Middle frontal gyrus (tissue), 1 donor: ENCODE results near the gene SARS1.

ENCODE experiments used
- DNase-seq: peaks from one replicate; pipeline ENCODE4 v3.0.0-alpha.2; 2015; ENCODE audit warnings: low spot score; ENCODE audit errors: extremely low spot score

Gene SARS1

DNA sequence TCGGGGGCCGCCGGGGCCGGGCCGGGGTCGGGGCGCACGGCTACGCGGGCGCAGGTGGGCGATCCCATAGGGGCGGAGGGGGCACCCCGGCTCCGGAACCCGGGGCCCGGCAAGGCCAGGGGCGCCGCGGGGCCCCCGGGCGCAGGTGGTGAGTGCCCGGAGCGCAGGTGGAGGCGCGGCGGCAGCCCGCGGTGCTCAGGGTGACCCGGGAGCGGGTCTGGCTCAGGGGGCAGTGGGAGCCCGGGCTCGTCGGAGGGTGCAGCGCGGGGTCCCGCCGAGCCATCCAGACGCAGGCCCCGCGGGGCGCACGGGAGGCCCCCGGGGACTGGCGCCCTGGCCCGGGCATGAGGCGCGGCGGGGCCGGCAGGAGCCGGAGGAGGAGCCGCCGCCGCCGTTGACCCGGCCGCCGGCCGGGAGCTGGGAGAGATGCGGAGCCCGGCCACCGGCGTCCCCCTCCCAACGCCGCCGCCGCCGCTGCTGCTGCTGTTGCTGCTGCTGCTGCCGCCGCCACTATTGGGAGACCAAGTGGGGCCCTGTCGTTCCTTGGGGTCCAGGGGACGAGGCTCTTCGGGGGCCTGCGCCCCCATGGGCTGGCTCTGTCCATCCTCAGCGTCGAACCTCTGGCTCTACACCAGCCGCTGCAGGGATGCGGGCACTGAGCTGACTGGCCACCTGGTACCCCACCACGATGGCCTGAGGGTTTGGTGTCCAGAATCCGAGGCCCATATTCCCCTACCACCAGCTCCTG lies 36.1 kb downstream of the SARS1 start:
- DNase-seq, result no peak

DNA sequence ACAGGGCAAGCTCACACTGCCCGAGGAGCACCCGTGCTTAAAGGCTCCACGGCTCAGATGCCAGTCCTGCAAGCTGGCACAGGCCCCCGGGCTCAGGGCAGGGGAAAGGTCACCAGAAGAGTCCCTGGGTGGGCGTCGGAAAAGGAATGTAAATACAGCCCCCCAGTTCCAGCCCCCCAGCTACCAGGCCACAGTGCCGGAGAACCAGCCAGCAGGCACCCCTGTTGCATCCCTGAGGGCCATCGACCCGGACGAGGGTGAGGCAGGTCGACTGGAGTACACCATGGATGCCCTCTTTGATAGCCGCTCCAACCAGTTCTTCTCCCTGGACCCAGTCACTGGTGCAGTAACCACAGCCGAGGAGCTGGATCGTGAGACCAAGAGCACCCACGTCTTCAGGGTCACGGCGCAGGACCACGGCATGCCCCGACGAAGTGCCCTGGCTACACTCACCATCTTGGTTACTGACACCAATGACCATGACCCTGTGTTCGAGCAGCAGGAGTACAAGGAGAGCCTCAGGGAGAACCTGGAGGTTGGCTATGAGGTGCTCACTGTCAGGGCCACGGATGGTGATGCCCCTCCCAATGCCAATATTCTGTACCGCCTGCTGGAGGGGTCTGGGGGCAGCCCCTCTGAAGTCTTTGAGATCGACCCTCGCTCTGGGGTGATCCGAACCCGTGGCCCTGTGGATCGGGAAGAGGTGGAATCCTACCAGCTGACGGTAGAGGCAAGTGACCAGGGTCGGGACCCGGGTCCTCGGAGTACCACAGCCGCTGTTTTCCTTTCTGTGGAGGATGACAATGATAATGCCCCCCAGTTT lies 36.9 kb downstream of the SARS1 start:
- DNase-seq, result no peak

DNA sequence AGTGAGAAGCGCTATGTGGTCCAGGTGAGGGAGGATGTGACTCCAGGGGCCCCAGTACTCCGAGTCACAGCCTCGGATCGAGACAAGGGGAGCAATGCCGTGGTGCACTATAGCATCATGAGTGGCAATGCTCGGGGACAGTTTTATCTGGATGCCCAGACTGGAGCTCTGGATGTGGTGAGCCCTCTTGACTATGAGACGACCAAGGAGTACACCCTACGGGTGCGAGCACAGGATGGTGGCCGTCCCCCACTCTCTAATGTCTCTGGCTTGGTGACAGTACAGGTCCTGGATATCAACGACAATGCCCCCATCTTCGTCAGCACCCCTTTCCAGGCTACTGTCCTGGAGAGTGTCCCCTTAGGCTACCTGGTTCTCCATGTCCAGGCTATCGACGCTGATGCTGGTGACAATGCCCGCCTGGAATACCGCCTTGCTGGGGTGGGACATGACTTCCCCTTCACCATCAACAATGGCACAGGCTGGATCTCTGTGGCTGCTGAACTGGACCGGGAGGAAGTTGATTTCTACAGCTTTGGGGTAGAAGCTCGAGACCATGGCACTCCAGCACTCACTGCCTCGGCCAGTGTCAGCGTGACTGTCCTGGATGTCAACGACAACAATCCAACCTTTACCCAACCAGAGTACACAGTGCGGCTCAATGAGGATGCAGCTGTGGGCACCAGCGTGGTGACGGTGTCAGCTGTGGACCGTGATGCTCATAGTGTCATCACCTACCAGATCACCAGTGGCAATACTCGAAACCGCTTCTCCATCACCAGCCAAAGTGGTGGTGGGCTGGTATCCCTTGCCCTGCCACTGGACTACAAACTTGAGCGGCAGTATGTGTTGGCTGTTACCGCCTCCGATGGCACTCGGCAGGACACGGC lies 37.8 kb downstream of the SARS1 start:
- no peak for DNase-seq

DNA sequence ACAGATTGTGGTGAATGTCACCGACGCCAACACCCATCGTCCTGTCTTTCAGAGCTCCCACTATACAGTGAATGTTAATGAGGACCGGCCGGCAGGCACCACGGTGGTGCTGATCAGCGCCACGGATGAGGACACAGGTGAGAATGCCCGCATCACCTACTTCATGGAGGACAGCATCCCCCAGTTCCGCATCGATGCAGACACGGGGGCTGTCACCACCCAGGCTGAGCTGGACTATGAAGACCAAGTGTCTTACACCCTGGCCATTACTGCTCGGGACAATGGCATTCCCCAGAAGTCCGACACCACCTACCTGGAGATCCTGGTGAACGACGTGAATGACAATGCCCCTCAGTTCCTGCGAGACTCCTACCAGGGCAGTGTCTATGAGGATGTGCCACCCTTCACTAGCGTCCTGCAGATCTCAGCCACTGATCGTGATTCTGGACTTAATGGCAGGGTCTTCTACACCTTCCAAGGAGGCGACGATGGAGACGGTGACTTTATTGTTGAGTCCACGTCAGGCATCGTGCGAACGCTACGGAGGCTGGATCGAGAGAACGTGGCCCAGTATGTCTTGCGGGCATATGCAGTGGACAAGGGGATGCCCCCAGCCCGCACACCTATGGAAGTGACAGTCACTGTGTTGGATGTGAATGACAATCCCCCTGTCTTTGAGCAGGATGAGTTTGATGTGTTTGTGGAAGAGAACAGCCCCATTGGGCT lies 38.6 kb downstream of the SARS1 start:
- DNase-seq, result no peak

DNA sequence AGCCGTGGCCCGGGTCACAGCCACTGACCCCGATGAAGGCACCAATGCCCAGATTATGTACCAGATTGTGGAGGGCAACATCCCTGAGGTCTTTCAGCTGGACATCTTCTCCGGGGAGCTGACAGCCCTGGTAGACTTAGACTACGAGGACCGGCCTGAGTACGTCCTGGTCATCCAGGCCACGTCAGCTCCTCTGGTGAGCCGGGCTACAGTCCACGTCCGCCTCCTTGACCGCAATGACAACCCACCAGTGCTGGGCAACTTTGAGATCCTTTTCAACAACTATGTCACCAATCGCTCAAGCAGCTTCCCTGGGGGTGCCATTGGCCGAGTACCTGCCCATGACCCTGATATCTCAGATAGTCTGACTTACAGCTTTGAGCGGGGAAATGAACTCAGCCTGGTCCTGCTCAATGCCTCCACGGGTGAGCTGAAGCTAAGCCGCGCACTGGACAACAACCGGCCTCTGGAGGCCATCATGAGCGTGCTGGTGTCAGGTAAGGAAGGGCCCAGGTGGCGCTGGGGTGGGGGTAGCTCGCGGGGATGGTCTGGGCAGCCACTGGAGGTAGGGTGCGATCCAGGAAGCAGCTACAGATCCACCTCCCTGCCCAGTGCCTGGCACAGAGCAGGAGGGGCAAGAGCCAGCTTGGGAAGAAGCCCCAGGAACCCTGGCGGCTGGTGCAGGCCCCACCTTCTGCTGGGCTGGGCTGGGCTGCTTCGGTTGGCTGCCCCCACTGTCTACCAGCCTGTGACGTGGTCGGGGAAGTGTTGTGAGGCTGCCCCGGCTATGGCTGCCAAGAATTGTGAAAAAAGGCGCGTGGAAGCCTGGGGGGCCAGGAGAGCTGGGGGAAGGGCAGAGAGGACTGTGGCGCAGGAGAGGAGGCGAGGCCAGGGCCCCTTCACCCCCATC lies 39.4 kb downstream of the SARS1 start:
- no peak for DNase-seq

DNA sequence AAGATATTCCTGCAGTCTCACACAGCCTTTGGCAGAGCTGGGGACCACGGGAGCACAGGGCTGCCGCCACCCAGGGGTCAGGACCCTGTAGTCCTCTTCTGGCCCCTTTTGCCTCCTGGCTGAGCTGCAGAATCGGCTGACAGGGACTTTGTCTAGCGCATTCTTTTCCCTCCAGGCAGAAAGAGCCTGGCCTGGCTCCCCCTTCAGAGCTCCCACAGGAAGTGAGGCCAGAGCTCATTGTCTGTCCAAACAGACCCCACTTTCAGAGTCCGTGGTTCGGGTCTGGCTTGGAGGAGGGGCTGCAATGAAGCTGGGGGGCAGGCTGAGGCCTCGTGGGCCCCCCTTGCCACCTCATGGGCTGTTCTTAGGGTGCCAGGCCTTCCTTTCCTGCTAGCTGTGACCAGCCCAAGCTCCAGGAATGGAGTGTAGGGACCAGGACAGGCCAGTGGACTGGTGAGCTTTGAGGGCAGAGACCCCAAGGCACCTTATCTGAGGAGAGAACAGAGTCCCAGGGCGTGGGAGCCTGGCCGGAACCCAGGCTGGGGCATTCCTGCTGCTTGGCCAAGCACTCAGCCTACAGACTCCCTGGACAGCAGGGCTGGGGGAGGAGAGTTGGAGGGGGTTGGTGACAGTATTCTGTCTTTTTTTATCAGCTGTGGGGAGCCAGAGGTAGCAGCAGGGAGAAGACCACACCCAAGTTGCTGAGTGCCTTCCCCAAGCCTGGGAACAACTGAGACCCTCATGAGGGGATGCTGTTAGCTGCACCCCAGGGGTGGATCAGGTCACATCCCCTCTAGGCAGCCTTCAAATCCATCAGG lies 40.3 kb downstream of the SARS1 start:
- DNase-seq, result no peak

DNA sequence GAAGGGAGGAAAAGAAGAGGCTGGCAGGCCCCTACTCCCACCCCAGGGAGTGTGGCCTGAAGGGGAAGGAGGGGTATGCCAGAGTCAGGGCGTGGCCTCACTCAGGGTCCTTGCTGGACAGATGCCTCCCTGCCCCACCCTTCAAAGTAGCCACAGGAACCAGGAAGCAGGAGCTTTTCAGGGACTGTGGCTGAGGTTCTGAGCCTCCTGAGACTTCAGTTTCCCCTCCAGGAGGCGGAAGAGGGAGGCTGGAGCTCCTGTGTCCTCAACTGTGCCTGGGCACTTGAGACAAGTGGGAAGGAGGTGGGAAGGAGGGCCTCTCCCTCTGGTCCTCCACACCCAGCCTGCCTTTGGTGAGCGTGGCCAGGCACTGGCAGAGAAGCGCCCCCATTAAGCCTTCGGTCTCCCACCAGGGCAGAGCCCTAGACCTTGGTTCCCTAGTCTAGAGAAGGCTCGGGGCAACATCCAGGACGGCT lies 40.9 kb downstream of the SARS1 start:
- no peak for DNase-seq

DNA sequence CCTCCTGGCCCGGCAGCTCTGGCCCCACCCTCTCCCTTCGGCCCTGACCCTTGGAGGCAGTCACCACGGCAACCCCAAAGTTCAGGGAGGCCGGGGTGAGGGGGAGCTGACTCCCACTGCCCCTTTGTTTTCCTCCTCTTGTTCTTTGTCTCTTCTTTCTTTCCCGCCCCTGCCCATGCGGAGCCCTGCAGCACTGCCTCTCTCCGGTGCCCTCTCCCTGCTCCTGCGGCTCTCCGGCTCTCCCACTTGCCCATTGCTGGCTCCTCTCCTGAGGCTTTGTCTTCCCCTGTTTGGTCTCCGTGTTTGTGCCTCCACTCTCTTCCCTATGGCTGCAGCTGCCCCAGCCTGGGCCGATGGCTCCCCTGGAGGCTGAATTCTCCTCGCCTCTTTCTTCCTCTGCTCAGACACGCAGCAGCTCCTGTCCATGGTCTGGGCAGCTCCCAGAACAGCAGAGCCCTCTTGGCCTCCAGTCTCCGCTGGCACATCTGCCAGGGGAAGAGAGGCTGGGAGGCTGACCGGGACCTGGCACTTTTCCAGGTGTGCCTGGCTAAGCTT lies 41.5 kb downstream of the SARS1 start:
- DNase-seq, result no peak

DNA sequence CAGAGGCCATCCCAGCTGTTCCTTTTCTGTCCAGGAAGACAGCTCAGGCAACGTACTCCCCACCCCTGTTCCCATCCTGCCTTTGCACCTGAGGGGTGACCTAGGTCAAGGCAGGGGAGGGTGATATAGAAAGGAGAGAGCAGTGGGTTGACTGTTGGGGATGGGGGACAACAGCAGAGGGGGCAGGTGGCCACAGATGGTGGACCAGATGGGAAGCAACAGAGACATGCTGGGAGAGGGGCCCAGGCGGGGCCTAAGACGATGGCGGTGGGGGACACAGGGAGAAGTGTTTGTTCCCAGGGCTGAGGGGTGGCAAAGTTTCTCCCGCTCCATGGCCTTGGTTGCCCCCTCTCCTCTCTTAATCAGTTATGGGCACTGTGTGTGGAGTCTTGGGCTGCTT lies 42.0 kb downstream of the SARS1 start:
- no peak for DNase-seq

DNA sequence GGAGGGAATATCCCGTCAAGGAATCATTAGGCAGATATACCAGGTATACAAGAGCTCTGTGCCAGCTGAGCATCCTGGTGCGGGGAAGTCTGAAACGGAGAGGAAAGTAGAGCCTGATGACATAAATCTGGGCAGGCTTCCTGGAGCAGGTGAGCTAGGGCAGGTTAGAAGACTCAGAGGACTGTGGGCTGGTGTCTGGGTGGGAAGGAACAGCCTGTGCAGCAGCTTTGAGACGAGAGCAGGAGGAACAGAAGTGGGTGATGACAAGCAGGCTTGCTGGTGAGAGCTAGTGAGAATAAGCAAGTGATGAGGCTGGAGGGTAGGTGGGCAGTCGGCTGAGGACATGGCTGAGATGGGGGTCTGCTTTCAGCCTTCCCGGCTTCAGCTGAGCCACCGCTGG lies 42.4 kb downstream of the SARS1 start:
- DNase-seq, result no peak

DNA sequence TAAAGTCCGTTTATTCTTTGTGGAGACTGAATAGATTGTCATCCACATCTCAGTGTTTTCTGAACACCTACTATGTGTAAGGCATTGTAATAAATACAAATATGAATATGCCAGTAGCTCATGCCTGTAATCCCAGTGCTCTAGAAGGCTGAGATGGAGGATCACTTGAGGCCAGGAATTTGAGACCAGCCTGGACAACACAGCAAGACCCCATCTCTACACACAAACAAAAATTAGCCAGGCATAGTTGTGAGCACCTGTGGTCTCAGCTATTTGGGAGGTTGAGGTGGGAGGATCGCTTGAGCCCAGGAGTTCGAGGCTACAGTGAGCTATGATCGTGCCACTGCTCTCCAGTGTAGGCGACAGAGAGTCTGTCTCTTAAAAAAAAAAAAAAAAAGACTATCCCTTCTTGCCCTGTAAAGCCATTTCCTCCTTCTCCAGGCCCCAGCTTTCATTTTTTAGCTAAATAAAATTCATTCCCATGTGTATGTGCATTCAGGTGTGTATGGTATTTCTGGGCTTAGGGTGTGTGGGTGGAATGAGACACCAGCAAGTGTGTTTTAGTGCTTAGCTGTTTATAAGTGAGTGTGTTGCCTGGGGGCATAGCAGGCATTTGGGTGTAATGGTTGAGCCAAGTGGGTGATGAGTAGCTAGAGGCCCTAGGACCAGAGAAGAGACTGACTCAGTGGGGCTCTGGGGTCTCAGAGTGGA lies 43.4 kb downstream of the SARS1 start:
- DNase-seq, result no peak

DNA sequence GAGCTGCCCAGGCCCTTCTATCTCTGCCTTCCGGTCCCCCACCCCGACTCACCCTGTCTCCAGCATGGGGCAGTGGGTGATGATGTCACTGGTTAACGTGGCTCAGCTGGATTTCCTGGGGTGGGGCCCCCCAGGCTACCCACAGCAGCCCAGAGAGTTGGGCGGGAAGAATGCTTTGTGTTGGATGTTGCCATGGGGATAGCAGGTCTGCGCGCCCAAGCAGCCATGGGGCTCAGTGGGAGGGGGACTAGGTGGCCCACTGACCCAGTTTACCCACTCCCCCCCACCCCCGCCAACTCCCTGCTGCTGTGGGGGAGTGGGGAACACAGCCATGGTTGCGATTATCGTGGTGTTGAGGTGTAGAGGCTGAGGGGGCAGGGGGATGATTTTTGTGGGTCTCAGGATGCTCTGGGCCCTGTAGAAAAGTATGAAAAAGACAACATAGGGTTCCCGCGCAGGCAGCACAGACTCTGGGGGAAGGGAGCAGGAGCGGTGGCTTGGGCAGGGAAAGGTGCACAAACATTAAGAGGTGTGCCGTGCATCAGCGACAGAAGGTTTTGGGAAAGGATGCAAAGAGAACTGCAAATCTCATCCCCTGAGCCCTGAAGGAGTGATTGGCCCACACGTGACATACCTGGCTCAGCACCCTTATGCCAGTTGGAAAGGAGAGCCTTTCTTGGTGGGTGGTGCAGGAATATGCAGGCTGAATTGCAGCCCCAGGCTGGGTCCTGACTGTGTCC lies 44.1 kb downstream of the SARS1 start:
- DNase-seq, result no peak

DNA sequence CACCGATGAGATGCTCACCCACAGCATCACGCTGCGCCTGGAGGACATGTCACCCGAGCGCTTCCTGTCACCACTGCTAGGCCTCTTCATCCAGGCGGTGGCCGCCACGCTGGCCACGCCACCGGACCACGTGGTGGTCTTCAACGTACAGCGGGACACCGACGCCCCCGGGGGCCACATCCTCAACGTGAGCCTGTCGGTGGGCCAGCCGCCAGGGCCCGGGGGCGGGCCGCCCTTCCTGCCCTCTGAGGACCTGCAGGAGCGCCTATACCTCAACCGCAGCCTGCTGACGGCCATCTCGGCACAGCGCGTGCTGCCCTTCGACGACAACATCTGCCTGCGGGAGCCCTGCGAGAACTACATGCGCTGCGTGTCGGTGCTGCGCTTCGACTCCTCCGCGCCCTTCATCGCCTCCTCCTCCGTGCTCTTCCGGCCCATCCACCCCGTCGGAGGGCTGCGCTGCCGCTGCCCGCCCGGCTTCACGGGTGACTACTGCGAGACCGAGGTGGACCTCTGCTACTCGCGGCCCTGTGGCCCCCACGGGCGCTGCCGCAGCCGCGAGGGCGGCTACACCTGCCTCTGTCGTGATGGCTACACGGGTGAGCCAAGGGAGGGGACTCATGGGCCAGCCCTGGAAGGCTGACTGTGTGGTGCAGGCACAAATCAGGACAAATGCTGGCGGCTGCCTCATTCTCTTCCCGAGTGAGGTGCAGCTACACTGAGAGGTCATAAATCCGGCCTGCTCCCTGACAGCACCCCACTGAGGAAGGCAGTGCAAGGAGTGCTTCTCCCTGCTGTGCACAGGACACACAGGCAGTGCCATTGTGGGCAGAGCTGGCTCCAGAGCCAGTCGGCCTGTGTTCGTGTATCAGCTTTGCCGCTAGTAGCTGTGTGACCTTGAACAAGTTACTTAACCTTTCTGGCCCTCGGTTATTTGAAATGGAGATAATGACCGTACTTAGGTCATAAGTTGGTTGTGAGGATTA lies 45.1 kb downstream of the SARS1 start:
- DNase-seq, result no peak

DNA sequence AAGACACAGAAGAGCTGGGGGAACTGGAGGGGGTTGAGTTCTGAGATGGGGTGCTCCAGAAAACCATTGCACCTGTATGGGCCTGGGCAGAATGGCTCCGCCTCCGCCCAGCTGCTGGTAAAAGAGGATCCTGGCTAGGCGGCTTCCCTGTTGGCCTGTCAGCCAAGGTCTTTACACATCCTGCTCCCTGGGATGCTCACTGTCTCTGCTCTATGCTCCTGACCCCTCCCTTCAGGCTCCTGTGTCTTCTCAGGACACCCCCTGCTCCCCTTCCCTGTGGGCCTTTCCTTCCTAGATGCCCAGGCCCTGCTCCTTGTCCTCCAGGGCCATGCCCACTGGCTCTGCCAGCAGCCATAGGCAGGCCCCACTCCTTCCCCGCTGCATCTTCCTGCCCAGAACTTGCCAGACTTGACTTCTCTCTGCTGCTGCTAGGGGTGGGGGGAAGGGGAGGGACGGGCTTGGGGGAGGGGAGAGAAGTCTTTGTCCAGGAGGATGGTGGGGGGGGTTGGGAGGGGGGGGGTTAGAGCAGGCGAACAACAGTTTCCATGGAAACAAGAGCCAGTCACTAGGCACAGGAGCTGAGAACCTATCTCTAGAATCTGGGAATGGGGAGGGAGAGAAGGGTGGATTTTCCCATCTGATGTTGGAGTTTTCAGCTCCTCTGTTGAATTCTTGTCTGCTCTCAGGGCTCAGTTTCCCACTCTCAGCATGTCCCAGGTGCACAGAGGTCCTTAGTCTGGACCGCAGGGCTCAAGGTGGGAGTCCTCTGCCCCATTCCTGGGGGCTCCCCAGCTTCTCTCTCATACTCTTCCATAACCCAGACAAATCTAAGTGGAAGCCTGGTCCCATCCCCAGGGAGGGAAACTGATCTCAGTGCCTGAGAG lies 46.2 kb downstream of the SARS1 start:
- no peak for DNase-seq

DNA sequence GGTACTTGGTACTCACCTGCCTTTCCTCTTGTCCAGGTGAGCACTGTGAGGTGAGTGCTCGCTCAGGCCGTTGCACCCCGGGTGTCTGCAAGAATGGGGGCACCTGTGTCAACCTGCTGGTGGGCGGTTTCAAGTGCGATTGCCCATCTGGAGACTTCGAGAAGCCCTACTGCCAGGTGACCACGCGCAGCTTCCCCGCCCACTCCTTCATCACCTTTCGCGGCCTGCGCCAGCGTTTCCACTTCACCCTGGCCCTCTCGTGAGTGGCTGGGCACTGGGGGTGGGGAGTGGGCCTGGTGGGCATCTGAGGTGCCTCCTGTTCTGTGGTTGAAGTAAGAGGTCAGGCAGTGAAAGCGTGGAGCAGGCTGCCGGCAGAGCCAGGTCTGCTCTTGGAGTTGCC lies 47.3 kb downstream of the SARS1 start:
- no peak for DNase-seq
